Measurements from ENCODE around the gene SLMAP.

The SLMAP gene

GRCh38 chr3:57738391-57738790 lies 17.7 kb upstream of the SLMAP start:
- no peak overlapping the region for H3K27ac ChIP-seq (ENCODE audit: low read length)
- no peak overlapping the region for H3K4me3 ChIP-seq (ENCODE audit: low read length)
- H3K9me2 ChIP-seq (replicated peaks; ENCODE audit: insufficient read depth, low read length) = no peaks in the 10 kb centered on the region
- H3F3A ChIP-seq (ENCODE audit: insufficient read depth, low read length) = no peaks in the 10 kb centered on the region
- no peaks in the 10 kb centered on the region for H3K36me3 ChIP-seq (replicated peaks; ENCODE audit: insufficient read depth, low read length)
- no peaks in the 10 kb centered on the region for H3K27me3 ChIP-seq (replicated peaks; ENCODE audit: insufficient read depth, low read length)
- H3K4me1 ChIP-seq (ENCODE audit: low read length) = no peaks in the 10 kb centered on the region
- TF ChIP-seq CTCF (IDR thresholded peaks at IDR 0.05; ENCODE audit: low read length) (no peak), EZH2 (optimal IDR thresholded peaks at IDR 0.05; ENCODE audit: low read depth, low read length) (no peak), EZH2phosphoT487 (IDR thresholded peaks at IDR 0.05; ENCODE audit: low read length) (no peak)
- H3K4me2 ChIP-seq (ENCODE audit: low read depth, low read length) = no peak overlapping the region
- H3K9me3 ChIP-seq (replicated peaks; ENCODE audit: insufficient read depth, low read length) = no peaks in the 10 kb centered on the region
- H2AFZ ChIP-seq (ENCODE audit: low read length) = no peak overlapping the region
- H4K20me1 ChIP-seq (ENCODE audit: insufficient read depth, low read length) = no peaks in the 10 kb centered on the region
- DNase-seq = no peak
- H3K79me2 ChIP-seq (ENCODE audit: low read length) = no peaks in the 10 kb centered on the region
- no peak overlapping the region for H3K9ac ChIP-seq (ENCODE audit: low read length)

DNA sequence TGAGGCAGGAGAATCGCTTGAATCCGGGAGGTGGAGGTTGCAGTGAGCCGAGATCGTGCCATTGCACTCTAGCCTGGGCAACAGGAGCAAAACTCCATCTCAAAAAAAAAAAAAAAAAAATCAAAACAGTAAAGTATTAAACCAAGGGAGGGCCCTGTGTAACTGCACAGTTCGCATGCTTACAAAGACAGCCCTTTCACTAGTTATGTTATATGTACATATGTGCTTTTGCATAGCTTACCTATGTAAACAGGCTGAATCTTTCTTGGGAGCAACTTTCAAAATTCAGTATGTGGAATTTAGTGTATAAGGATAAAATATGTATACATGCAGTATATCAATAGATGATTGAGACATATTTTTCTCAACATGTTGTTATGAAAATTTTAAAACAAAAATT lies 16.1 kb upstream of the SLMAP start:
- no peak overlapping the region for H3K4me2 ChIP-seq (ENCODE audit: low read depth, low read length)
- no peaks in the 10 kb centered on the region for H3K4me1 ChIP-seq (ENCODE audit: low read length)
- TF ChIP-seq EZH2 (optimal IDR thresholded peaks at IDR 0.05; ENCODE audit: low read depth, low read length) (no peak), EZH2phosphoT487 (IDR thresholded peaks at IDR 0.05; ENCODE audit: low read length) (no peak), CTCF (IDR thresholded peaks at IDR 0.05; ENCODE audit: low read length) (no peak)
- H3K9ac ChIP-seq (ENCODE audit: low read length) = no peak overlapping the region
- no peaks in the 10 kb centered on the region for H3K36me3 ChIP-seq (replicated peaks; ENCODE audit: insufficient read depth, low read length)
- H3K27ac ChIP-seq (ENCODE audit: low read length) = no peak overlapping the region
- H3F3A ChIP-seq (ENCODE audit: insufficient read depth, low read length) = no peaks in the 10 kb centered on the region
- H2AFZ ChIP-seq (ENCODE audit: low read length) = no peak overlapping the region
- H3K9me2 ChIP-seq (replicated peaks; ENCODE audit: insufficient read depth, low read length) = no peaks in the 10 kb centered on the region
- no peaks in the 10 kb centered on the region for H3K79me2 ChIP-seq (ENCODE audit: low read length)
- H4K20me1 ChIP-seq (ENCODE audit: insufficient read depth, low read length) = no peaks in the 10 kb centered on the region
- H3K27me3 ChIP-seq (replicated peaks; ENCODE audit: insufficient read depth, low read length) = no peaks in the 10 kb centered on the region
- no peak for DNase-seq
- H3K4me3 ChIP-seq (ENCODE audit: low read length) = no peak overlapping the region
- no peaks in the 10 kb centered on the region for H3K9me3 ChIP-seq (replicated peaks; ENCODE audit: insufficient read depth, low read length)

GRCh38 chr3:57743496-57743895 lies 12.6 kb upstream of the SLMAP start:
- Histone ChIP-seq H3K27ac (ENCODE audit: low read length) (no peak overlapping the region), H3K9me3 (replicated peaks; ENCODE audit: insufficient read depth, low read length) (no peaks in the 10 kb centered on the region)
- TF ChIP-seq EZH2phosphoT487 (IDR thresholded peaks at IDR 0.05; ENCODE audit: low read length) = no peak
- TF ChIP-seq CTCF (IDR thresholded peaks at IDR 0.05; ENCODE audit: low read length) = no peak
- TF ChIP-seq EZH2 (optimal IDR thresholded peaks at IDR 0.05; ENCODE audit: low read depth, low read length) = no peak

More at GRCh38 chr3:57743496-57743895, 12.6 kb upstream of the SLMAP start:
- Histone ChIP-seq H2AFZ (ENCODE audit: low read length) (no peak overlapping the region), H3K4me2 (ENCODE audit: low read depth, low read length) (no peak overlapping the region), H3K79me2 (ENCODE audit: low read length) (no peaks in the 10 kb centered on the region), H3F3A (ENCODE audit: insufficient read depth, low read length) (no peaks in the 10 kb centered on the region), H4K20me1 (ENCODE audit: insufficient read depth, low read length) (no peaks in the 10 kb centered on the region), H3K36me3 (replicated peaks; ENCODE audit: insufficient read depth, low read length) (no peaks in the 10 kb centered on the region), H3K9ac (ENCODE audit: low read length) (no peak overlapping the region), H3K4me1 (ENCODE audit: low read length) (no peaks in the 10 kb centered on the region), H3K4me3 (ENCODE audit: low read length) (no peak overlapping the region), H3K27me3 (replicated peaks; ENCODE audit: insufficient read depth, low read length) (no peaks in the 10 kb centered on the region), H3K9me2 (replicated peaks; ENCODE audit: insufficient read depth, low read length) (no peaks in the 10 kb centered on the region)
- DNase-seq = no peak

All from MM.1S (cell line).